Gastrocnemius medialis (tissue), 4 donors: ENCODE data around the gene SLC25A12.

Experiments used
- CTCF ChIP-seq, 5 experiments: fragments of 450-650 bp in 3 of 5; fragments of 200-600 bp in 2 of 5; sonication (generic) in 2 of 5; IDR thresholded peaks in 4 of 5; conservative IDR thresholded peaks in 1 of 5; 1 replicate in 4 of 5; 2 replicates in 1 of 5; pipeline ENCODE4 v1.5.1; 2016 to 2019; ENCODE audit warnings: antibody characterized with exemption in 5 of 5, mild to moderate bottlenecking in 3 of 5, moderate library complexity in 3 of 5
- POLR2A ChIP-seq, 2 donors: fragments of 450-650 bp; IDR thresholded peaks; one replicate each; pipeline ENCODE4 v1.6.1; 2017; ENCODE audit warnings: antibody characterized with exemption in 2 of 2, mild to moderate bottlenecking in 2 of 2, moderate library complexity in 2 of 2

- TF ChIP-seq CTCF (IDR thresholded peaks at IDR 0.05 in 4 of 5, conservative IDR thresholded peaks at IDR 0.05 in 1 of 5) (no peak), POLR2A (IDR thresholded peaks at IDR 0.05) (no peak)
Observed at GRCh38 chr2:171855401-171855800, 38.6 kb downstream of the SLC25A12 start.
